ENCODE data around the gene TRIM29. TPM values are rescaled to one million over a fixed set of nuclear protein-coding genes. Genes with fewer than 3 reads are reported as not detected.

Gene TRIM29
- total RNA-seq, 1 experiment from 2014 or later = 4.3 TPM

DNA sequence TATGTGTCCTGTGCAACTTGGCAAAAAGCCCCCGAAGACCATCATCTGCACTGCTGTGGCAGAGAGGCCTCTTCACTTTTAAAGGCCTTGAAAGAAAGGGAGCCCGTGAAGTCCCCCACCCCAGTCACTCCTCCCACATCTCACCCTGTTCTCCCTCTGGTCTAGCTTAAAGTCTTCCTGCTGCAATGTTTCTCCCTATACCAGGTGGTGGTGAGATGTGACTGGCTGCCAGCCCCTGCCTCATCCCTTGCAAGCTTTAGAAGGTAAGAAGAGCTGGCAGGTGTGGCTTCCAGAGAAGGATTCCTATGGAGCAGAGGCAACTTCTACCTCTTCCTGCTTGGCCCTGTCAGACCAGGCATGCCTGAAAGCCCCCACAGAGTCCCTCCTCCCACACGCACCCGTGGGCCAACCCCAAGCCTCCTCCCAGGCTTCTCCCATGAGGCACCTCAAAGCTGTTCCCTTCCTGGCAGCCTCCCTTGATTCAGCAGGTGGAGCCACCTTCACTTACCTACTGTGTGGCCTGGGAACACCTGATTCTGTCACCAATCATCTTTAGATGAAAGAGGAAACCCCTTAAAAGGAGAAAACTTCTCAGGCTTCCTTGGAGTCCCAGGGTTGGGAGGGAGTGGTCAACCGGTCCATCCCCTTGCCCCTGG is 4.0 kb upstream of the TRIM29 start:
- peak in 1 of 2 experiments; percentile 50 for DNase-seq
- Mint-ChIP-seq H3K4me3 (ENCODE audit: unreplicated experiment) (no peak overlapping the region), H3K27ac (ENCODE audit: unreplicated experiment) (no peak overlapping the region), H3K27me3 (ENCODE audit: insufficient read depth, unreplicated experiment) (peaks cover 13% of the 10 kb centered on the region), H3K4me1 (ENCODE audit: low read depth, unreplicated experiment) (no peaks in the 10 kb centered on the region), H3K36me3 (ENCODE audit: insufficient read depth, unreplicated experiment) (no peaks in the 10 kb centered on the region), H3K9me3 (ENCODE audit: unreplicated experiment) (no peaks in the 10 kb centered on the region)
- H3K36me3 ChIP-seq (ENCODE audit: control insufficient read depth, insufficient read depth, low read length) = no peaks in the 10 kb centered on the region
- H3K4me1 ChIP-seq = no peaks in the 10 kb centered on the region
- peaks cover 1% of the 10 kb centered on the region; the same call in 1 of the 2 replicates for H3K27me3 ChIP-seq (replicated peaks; ENCODE audit: control insufficient read depth, insufficient read depth, low read length)
- ChIA-PET POLR2A (no interaction called here), CTCF (interaction anchor here (0.7 to 1.3 kb wide), 2 partner anchors 27 to 137 kb away, joined by 3 to 6 read pairs; no protein-coding TSS in a partner anchor)
- TF ChIP-seq, protein P1, sequence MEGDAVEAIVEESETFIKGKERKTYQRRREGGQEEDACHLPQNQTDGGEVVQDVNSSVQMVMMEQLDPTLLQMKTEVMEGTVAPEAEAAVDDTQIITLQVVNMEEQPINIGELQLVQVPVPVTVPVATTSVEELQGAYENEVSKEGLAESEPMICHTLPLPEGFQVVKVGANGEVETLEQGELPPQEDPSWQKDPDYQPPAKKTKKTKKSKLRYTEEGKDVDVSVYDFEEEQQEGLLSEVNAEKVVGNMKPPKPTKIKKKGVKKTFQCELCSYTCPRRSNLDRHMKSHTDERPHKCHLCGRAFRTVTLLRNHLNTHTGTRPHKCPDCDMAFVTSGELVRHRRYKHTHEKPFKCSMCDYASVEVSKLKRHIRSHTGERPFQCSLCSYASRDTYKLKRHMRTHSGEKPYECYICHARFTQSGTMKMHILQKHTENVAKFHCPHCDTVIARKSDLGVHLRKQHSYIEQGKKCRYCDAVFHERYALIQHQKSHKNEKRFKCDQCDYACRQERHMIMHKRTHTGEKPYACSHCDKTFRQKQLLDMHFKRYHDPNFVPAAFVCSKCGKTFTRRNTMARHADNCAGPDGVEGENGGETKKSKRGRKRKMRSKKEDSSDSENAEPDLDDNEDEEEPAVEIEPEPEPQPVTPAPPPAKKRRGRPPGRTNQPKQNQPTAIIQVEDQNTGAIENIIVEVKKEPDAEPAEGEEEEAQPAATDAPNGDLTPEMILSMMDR (IDR thresholded peaks at IDR 0.05; ENCODE audit: insufficient read depth in 1 of 2, low read depth in 1 of 2, low read length in 1 of 2, severe bottlenecking in 1 of 2, unreplicated experiment in 1 of 2) = no peak
- no peaks in the 10 kb centered on the region for H3K9me3 ChIP-seq
- intact Hi-C loops (cut with micrococcal nuclease; ENCODE audit: unreplicated experiment) = no loop called here
- no TSS peak for BruUV-seq (replicated peaks)
- no peak overlapping the region for H3K4me3 ChIP-seq (ENCODE audit: low read depth, low read length)

DNA sequence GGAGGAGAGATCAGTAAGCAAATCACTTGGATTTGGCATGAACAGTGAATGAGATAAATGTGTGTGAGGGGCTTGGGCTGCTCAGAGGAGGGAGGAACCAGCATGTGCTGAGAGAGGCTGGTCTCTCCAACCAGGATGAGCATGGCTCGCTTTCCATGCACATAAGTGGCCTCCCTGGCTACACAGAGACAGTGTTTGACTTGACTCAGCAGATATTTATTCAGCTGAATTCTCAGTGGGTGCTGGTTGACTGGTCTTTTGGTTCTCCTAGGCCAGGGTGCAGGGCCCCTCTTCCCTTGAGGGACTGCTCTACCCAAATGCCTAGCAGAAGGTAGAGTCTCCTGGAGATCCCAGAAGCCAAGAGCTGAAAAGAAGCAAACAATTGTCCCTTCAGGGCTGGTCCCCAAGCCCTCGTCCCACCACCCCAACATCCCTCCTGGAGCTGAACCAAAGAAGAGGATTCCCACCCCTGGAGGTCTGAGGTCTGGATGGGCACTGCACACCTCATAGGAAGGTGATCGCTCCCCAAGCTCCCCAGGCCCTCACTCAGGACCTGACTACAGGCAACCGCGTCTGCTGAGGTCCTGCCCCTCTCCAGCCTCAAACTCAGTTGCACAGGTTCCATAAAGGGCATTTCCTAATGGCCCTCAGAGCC is 3.3 kb upstream of the TRIM29 start:
- ChIA-PET POLR2A (no interaction called here), CTCF (interaction anchor here (1.3 kb wide), 1 partner anchor 28 kb away, joined by 6 read pairs; no protein-coding TSS in a partner anchor)
- no peaks in the 10 kb centered on the region for H3K36me3 Mint-ChIP-seq (ENCODE audit: insufficient read depth, unreplicated experiment)
- DNase-seq = no peak
- TF ChIP-seq, protein P1 (IDR thresholded peaks at IDR 0.05; ENCODE audit: insufficient read depth in 1 of 2, low read depth in 1 of 2, low read length in 1 of 2, severe bottlenecking in 1 of 2, unreplicated experiment in 1 of 2) = no peak
- no peak overlapping the region for H3K27ac Mint-ChIP-seq (ENCODE audit: unreplicated experiment)
- Histone ChIP-seq H3K27me3 (replicated peaks; ENCODE audit: control insufficient read depth, insufficient read depth, low read length) (peaks cover 1% of the 10 kb centered on the region; the same call in 1 of the 2 replicates), H3K9me3 (no peaks in the 10 kb centered on the region), H3K4me3 (ENCODE audit: low read depth, low read length) (no peak overlapping the region), H3K4me1 (no peaks in the 10 kb centered on the region), H3K36me3 (ENCODE audit: control insufficient read depth, insufficient read depth, low read length) (no peaks in the 10 kb centered on the region)
- intact Hi-C loops (cut with micrococcal nuclease; ENCODE audit: unreplicated experiment) = no loop called here
- no peaks in the 10 kb centered on the region for H3K9me3 Mint-ChIP-seq (ENCODE audit: unreplicated experiment)
- H3K4me1 Mint-ChIP-seq (ENCODE audit: low read depth, unreplicated experiment) = no peaks in the 10 kb centered on the region
- BruUV-seq (replicated peaks) = no TSS peak
- H3K27me3 Mint-ChIP-seq (ENCODE audit: insufficient read depth, unreplicated experiment) = peaks cover 13% of the 10 kb centered on the region
- no peak overlapping the region for H3K4me3 Mint-ChIP-seq (ENCODE audit: unreplicated experiment)

DNA sequence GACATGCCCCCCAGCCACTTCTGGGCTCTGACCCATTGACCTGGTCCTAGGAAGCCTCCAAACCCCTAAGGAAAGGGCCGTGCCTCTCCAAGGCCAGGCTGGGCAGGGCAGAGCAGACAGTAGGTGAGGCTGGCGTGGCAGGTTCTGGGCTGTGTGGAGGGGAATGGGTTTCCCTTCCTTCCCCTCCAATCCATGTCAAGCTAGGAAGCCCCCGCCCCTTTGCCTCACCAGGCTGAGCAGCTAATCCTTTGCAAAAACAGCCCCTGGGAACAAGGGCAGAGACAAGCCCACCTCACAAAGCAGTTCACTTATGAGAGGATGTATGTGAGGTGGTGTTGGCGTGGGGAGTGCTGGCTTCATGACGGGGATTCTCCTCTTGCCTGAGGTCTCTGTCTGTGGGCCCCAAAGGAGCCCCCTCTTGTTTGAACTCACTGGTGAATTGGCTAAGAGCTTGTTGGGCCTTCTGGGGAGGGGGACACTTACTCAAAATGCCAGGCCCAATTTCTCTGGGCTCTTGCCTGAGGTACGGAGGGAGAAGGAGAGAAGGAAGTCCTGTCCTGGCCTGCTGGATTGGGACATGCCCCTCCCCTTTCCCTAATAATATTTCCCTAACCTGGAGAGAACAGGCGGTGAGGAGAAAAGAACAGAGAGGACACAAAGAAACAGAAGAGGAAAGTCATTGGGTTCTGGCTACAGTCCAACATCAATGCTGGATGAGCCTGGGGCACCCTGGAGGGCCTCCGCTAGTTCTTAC is 1.6 kb upstream of the TRIM29 start:
- BruUV-seq (replicated peaks) = no TSS peak
- no peaks in the 10 kb centered on the region for H3K36me3 ChIP-seq (ENCODE audit: control insufficient read depth, insufficient read depth, low read length)
- Mint-ChIP-seq H3K27me3 (ENCODE audit: insufficient read depth, unreplicated experiment) (peaks cover 6% of the 10 kb centered on the region), H3K36me3 (ENCODE audit: insufficient read depth, unreplicated experiment) (no peaks in the 10 kb centered on the region), H3K4me3 (ENCODE audit: unreplicated experiment) (no peak overlapping the region), H3K27ac (ENCODE audit: unreplicated experiment) (no peak overlapping the region), H3K4me1 (ENCODE audit: low read depth, unreplicated experiment) (no peaks in the 10 kb centered on the region), H3K9me3 (ENCODE audit: unreplicated experiment) (no peaks in the 10 kb centered on the region)
- DNase-seq = no peak
- no peak overlapping the region for H3K4me3 ChIP-seq (ENCODE audit: low read depth, low read length)
- ChIA-PET CTCF (no interaction called here), POLR2A (no interaction called here)
- H3K9me3 ChIP-seq = no peaks in the 10 kb centered on the region
- TF ChIP-seq, protein P1 (IDR thresholded peaks at IDR 0.05; ENCODE audit: insufficient read depth in 1 of 2, low read depth in 1 of 2, low read length in 1 of 2, severe bottlenecking in 1 of 2, unreplicated experiment in 1 of 2) = no peak
- H3K27me3 ChIP-seq (replicated peaks; ENCODE audit: control insufficient read depth, insufficient read depth, low read length) = 0 out of 2 replicates have a peak, but pooled peaks cover 1% of the 10 kb centered on the region
- intact Hi-C loops (cut with micrococcal nuclease; ENCODE audit: unreplicated experiment) = no loop called here
- H3K4me1 ChIP-seq = no peaks in the 10 kb centered on the region

Data from Caco-2 (cell line).